UCSD-AML1 (cell line): ENCODE measurements around the gene FAM114A2.

Experiments used
- DNase-seq: peaks from one replicate; lab custom pipeline; 2025; ENCODE audit not compliant: unreplicated experiment; lab: John Stamatoyannopoulos, UW

The FAM114A2 gene

GRCh38 chr5:153987301-153987700 lies 51.4 kb downstream of the FAM114A2 start:
- DNase-seq, result no peak

- DNase-seq, result no peak
Measured at GRCh38 chr5:153985498-153985897, 53.2 kb downstream of the FAM114A2 start.

GRCh38 chr5:153983885-153984284 lies 54.8 kb downstream of the FAM114A2 start:
- DNase-seq, result no peak

GRCh38 chr5:153981905-153982605 lies 56.7 kb downstream of the FAM114A2 start:
- no peak for DNase-seq

- no peak for DNase-seq
Measured at GRCh38 chr5:153979028-153979783, 59.5 kb downstream of the FAM114A2 start.

- no peak for DNase-seq
Measured at GRCh38 chr5:153974813-153975163, 63.9 kb downstream of the FAM114A2 start.

GRCh38 chr5:153974131-153974812 lies 64.4 kb downstream of the FAM114A2 start:
- no peak for DNase-seq

- DNase-seq, result no peak
Measured at GRCh38 chr5:153972240-153972639, 66.5 kb downstream of the FAM114A2 start.

- DNase-seq, result no peak
Measured at GRCh38 chr5:153970496-153970895, 68.2 kb downstream of the FAM114A2 start.

- DNase-seq, result no peak
Measured at GRCh38 chr5:153969563-153969895, 69.2 kb downstream of the FAM114A2 start.

GRCh38 chr5:153968761-153969562 lies 69.7 kb downstream of the FAM114A2 start:
- no peak for DNase-seq

- DNase-seq, result peak; percentile 34
Measured at GRCh38 chr5:153964880-153965645, 73.6 kb downstream of the FAM114A2 start.

GRCh38 chr5:153964191-153964879 lies 74.4 kb downstream of the FAM114A2 start:
- DNase-seq, result no peak

- no peak for DNase-seq
Measured at GRCh38 chr5:153960269-153961215, 78.2 kb downstream of the FAM114A2 start.

- no peak for DNase-seq
Measured at GRCh38 chr5:153959134-153959957, 79.4 kb downstream of the FAM114A2 start.

GRCh38 chr5:153957205-153957604 lies 81.5 kb downstream of the FAM114A2 start:
- no peak for DNase-seq

GRCh38 chr5:153953411-153953810 lies 85.3 kb downstream of the FAM114A2 start:
- no peak for DNase-seq

GRCh38 chr5:153952893-153953292 lies 85.8 kb downstream of the FAM114A2 start:
- no peak for DNase-seq
